ENCODE data around the gene RITA1.

DNA sequence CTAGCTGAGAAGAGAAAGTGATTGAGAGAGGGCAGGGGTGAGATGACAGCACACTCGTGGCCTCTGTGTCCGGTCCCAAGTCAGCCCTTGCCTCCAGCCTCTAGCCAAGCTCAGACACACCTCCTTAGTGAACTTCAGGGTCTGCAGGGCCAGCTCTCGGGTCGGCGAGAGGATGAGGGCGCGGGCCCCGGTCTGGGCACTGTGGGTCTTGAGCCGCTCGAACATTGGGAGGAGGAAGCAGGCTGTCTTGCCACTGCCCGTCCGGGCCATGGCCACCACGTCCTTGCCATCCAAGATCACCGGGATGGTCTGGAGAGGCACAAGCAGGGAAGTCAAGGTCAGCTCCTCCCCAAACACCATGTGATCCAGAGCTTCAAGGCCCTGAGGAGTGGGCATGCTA is 6.5 kb upstream of the RITA1 start:
- TF ChIP-seq ASH2L (IDR thresholded peaks at IDR 0.05; ENCODE audit: borderline replicate concordance, low read depth) = no peak
- no peak for TF ChIP-seq EZH2 (IDR thresholded peaks at IDR 0.05; ENCODE audit: borderline replicate concordance, control insufficient read depth, low read depth, low read length)
- no peak for TF ChIP-seq HCFC1 (IDR thresholded peaks at IDR 0.05; ENCODE audit: low read length)
- TF ChIP-seq TAF1 (IDR thresholded peaks at IDR 0.05; ENCODE audit: borderline replicate concordance, low read depth, low read length) = no peak
- no peak for TF ChIP-seq YY1 (IDR thresholded peaks at IDR 0.05; ENCODE audit: low read depth, low read length)
- TF ChIP-seq, protein P1, sequence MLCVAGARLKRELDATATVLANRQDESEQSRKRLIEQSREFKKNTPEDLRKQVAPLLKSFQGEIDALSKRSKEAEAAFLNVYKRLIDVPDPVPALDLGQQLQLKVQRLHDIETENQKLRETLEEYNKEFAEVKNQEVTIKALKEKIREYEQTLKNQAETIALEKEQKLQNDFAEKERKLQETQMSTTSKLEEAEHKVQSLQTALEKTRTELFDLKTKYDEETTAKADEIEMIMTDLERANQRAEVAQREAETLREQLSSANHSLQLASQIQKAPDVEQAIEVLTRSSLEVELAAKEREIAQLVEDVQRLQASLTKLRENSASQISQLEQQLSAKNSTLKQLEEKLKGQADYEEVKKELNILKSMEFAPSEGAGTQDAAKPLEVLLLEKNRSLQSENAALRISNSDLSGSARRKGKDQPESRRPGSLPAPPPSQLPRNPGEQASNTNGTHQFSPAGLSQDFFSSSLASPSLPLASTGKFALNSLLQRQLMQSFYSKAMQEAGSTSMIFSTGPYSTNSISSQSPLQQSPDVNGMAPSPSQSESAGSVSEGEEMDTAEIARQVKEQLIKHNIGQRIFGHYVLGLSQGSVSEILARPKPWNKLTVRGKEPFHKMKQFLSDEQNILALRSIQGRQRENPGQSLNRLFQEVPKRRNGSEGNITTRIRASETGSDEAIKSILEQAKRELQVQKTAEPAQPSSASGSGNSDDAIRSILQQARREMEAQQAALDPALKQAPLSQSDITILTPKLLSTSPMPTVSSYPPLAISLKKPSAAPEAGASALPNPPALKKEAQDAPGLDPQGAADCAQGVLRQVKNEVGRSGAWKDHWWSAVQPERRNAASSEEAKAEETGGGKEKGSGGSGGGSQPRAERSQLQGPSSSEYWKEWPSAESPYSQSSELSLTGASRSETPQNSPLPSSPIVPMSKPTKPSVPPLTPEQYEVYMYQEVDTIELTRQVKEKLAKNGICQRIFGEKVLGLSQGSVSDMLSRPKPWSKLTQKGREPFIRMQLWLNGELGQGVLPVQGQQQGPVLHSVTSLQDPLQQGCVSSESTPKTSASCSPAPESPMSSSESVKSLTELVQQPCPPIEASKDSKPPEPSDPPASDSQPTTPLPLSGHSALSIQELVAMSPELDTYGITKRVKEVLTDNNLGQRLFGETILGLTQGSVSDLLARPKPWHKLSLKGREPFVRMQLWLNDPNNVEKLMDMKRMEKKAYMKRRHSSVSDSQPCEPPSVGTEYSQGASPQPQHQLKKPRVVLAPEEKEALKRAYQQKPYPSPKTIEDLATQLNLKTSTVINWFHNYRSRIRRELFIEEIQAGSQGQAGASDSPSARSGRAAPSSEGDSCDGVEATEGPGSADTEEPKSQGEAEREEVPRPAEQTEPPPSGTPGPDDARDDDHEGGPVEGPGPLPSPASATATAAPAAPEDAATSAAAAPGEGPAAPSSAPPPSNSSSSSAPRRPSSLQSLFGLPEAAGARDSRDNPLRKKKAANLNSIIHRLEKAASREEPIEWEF (IDR thresholded peaks at IDR 0.05; ENCODE audit: insufficient replicate concordance, low read depth, low read length) = no peak
- TF ChIP-seq CREB1 (IDR thresholded peaks at IDR 0.05; ENCODE audit: low read depth) = no peak
- TF ChIP-seq FOXM1 (IDR thresholded peaks at IDR 0.05; ENCODE audit: low read depth, low read length) = no peak
- no peak for TF ChIP-seq SUZ12 (IDR thresholded peaks at IDR 0.05; ENCODE audit: unreplicated experiment)
- TF ChIP-seq, protein P2, sequence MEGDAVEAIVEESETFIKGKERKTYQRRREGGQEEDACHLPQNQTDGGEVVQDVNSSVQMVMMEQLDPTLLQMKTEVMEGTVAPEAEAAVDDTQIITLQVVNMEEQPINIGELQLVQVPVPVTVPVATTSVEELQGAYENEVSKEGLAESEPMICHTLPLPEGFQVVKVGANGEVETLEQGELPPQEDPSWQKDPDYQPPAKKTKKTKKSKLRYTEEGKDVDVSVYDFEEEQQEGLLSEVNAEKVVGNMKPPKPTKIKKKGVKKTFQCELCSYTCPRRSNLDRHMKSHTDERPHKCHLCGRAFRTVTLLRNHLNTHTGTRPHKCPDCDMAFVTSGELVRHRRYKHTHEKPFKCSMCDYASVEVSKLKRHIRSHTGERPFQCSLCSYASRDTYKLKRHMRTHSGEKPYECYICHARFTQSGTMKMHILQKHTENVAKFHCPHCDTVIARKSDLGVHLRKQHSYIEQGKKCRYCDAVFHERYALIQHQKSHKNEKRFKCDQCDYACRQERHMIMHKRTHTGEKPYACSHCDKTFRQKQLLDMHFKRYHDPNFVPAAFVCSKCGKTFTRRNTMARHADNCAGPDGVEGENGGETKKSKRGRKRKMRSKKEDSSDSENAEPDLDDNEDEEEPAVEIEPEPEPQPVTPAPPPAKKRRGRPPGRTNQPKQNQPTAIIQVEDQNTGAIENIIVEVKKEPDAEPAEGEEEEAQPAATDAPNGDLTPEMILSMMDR (IDR thresholded peaks at IDR 0.05 in 2 of 3, conservative IDR thresholded peaks at IDR 0.05 in 1 of 3; ENCODE audit: control insufficient read depth in 2 of 3, extremely low read depth in 1 of 3, insufficient read depth in 1 of 3, low read depth in 3 of 3, low read length in 3 of 3) = no peak
- no peak for TF ChIP-seq CHD4 (IDR thresholded peaks at IDR 0.05)
- TF ChIP-seq EP300 (IDR thresholded peaks at IDR 0.05; ENCODE audit: borderline replicate concordance in 1 of 2, control insufficient read depth in 1 of 2, low read depth in 2 of 2, low read length in 2 of 2) = no peak
- no peak for TF ChIP-seq GABPA (IDR thresholded peaks at IDR 0.05; ENCODE audit: low read depth)
- TF ChIP-seq POLR2AphosphoS5 (IDR thresholded peaks at IDR 0.05; ENCODE audit: low read length) = no peak
